Left forelimb (tissue), 1 donor: ENCODE results near the gene PSMC3.

Experiments used
- DNase-seq: peaks from one replicate; pipeline ENCODE4 v3.0.0-alpha.2; 2018; ENCODE audit warnings: low spot score

PSMC3 gene

DNA sequence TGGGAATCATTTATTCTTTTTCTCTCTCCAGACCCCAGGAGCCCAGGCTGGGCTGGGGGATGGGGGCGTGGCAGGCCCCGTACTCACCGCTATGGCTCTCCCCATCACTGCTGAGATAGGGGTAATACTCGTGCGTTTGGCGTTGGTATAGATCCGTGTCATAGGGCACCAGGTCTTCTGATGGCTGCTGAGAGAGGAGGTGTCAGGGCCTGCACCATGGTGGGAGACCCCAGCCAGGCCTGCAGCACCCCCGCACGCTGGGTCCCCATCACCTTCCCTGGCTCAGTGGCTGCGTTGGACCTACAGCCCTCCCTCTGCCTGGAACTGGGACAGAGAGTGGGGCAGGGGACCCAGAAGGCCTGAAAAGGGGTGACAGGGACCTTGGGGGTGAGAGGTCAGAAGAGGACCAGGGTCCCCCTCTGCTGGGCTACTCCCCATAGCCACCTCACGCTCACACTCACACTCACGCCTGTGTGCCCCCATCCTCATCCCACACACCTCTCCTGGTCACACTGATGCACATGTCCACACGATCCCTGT is 50.6 kb downstream of the PSMC3 start:
- no peak for DNase-seq

DNA sequence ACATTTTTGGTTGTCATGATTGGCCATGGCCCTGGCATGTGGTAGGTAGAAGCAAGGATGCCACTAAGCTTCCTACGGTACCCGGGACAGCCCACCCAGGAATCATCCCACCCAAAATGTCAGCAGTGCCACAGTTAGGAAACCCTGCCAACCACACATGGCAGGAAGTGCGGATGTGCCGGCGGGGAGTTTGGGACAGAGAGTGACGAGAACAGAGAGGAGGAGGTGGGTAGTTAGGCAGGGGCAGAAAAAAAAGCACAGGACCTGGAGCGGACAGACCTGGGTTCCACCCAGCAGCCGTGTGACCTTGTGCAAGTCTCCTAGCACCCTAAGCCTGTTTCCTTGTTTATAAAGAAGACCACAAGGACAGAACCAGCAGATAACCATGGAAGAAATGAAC is 51.2 kb downstream of the PSMC3 start:
- DNase-seq = no peak

DNA sequence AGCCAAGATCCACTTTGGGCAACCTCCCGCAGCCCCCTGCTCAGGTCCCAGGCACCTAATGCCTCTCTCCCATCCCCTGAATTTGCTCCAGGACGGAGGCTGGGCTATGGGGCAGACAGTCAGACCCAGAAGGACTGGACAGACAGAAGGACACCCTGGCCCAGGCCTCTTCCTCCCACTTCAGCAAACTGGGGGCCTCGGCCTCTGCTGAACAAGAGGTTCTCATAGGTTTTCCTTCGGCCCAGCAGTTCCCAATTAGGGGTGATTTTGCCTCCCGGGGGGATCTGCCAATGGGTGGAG is 51.6 kb downstream of the PSMC3 start:
- DNase-seq = peak; percentile 53

DNA sequence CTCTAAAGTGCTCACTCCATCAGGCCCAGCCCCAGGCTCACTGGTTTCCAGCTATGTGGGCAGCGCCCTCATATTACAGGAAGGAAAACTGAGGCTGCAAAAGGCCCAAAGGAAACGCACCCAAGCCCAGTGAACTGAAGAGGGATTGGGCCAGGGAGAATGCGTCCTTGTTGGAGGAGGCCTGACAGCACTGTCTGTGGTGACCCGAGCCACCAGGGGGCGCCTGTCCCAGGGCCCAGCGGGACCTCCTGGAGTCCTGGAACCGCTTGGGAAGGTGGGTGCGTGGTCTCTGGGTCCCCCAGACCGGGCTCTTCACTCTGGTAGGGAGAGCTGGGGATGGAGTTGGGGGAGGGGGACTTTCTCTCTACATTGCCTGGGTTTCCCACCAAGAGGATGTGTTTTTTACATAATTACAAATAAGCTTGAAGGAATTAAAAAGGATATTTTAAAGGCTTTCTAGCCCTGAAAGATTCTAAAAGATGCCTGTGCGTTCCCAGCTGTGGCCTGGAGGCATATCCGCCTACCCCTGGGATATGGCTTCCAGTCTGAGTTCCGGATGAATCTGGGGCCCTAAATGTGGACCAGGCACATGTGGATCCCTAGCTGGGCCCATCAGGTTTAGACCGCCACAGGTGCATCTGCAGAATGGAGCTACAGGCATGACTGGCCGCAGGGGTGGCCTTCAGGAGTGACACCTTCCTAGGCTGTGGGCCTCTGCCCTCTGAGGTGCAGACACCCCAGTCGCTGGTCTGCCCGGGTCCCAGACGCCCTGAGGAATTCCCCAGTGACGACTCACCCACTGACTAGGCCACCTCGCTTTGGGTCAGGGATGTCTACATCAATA is 52.1 kb downstream of the PSMC3 start:
- peak; percentile 86 for DNase-seq

DNA sequence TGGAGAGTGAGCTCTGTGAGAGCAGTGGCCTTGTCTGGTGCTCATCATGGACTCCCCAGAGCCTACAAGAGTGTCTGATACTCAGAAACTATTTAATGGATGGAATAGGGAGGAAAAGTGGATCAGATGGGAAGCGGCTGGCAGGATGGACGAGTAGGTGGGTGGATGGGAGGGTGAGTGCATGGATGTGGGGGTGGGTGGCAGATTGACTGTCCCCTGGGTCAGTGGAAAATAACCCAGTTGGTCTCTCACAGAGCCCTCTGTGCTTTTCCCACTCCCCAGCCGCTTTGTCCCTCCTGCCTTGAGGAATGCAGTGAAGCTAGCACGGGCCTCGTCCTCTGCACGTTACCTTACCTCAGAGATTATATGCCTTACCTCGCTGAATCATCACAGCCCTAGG is 53.8 kb downstream of the PSMC3 start:
- no peak for DNase-seq

DNA sequence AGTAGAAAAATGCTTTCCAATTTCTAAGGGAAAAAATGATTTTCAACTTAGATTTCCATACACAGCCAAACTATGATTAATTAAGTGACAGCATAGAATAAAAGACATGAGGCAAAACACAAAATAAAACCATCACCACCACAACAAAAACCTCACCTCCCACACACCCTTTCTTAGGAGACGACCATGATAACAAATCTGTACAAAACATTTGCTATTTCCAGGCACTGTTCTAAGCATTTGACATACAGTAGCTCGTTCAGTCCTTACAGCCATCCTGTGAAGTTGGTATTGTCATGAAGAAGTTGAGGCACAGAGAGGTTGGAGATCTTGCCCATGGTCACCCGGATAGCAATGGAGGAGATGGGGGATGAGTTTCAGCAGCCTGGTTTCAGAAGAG is 56.6 kb downstream of the PSMC3 start:
- DNase-seq = no peak
